ENCODE results near the gene UGT1A5. TPM values are rescaled to one million over a fixed set of nuclear protein-coding genes. Genes with fewer than 3 reads are reported as not detected.

UGT1A5 gene
- total RNA-seq, result not detected in 2 replicates

GRCh38 chr2:233712611-233713261, at the start of gene UGT1A5:
UGT1A5 (plus strand) TSS chr2:233712907; CDS start chr2:233712992, 85 bp downstream.
- Mint-ChIP-seq H3K27me3 (ENCODE audit: insufficient read depth) (peaks cover 11% of the 10 kb centered on the region), H3K4me3 (no peak within 1 kb of the TSS), H3K36me3 (ENCODE audit: low read depth) (no peaks in the 10 kb centered on the region), H3K27ac (no peak within 1 kb of the TSS), H3K9me3 (no peaks in the 10 kb centered on the region), H3K4me1 (ENCODE audit: low read depth) (no peaks in the 10 kb centered on the region)
- no peak for DNase-seq (ENCODE audit: low spot score)
- intact Hi-C loops (cut with micrococcal nuclease), result loop anchor here (5.0 kb wide), 1 partner anchor 1105 kb away; no protein-coding TSS in a partner anchor

GRCh38 chr2:233663911-233664310, 48.8 kb upstream of the UGT1A5 start:
- Mint-ChIP-seq H3K27ac (no peak overlapping the region), H3K4me3 (no peak overlapping the region), H3K4me1 (ENCODE audit: low read depth) (no peaks in the 10 kb centered on the region), H3K9me3 (no peaks in the 10 kb centered on the region), H3K36me3 (ENCODE audit: low read depth) (no peaks in the 10 kb centered on the region), H3K27me3 (ENCODE audit: insufficient read depth) (peaks cover 8% of the 10 kb centered on the region)
- no peak for DNase-seq (ENCODE audit: low spot score)
- intact Hi-C loops (cut with micrococcal nuclease), result no loop called here

GRCh38 chr2:233668605-233669260, 44.0 kb upstream of the UGT1A5 start:
- H3K27me3 Mint-ChIP-seq (ENCODE audit: insufficient read depth), result peaks cover 8% of the 10 kb centered on the region
- no peaks in the 10 kb centered on the region for H3K9me3 Mint-ChIP-seq
- H3K4me1 Mint-ChIP-seq (ENCODE audit: low read depth), result no peaks in the 10 kb centered on the region
- no peak overlapping the region for H3K4me3 Mint-ChIP-seq
- H3K36me3 Mint-ChIP-seq (ENCODE audit: low read depth), result no peaks in the 10 kb centered on the region
- no peak for DNase-seq (ENCODE audit: low spot score)
- intact Hi-C loops (cut with micrococcal nuclease), result no loop called here
- H3K27ac Mint-ChIP-seq, result no peak overlapping the region

- no peaks in the 10 kb centered on the region for H3K36me3 Mint-ChIP-seq (ENCODE audit: low read depth)
- no peak for DNase-seq (ENCODE audit: low spot score)
- intact Hi-C loops (cut with micrococcal nuclease), result no loop called here
- H3K4me1 Mint-ChIP-seq (ENCODE audit: low read depth), result no peaks in the 10 kb centered on the region
- H3K9me3 Mint-ChIP-seq, result no peaks in the 10 kb centered on the region
- H3K27ac Mint-ChIP-seq, result no peak within 1 kb of the TSS
- no peak within 1 kb of the TSS for H3K4me3 Mint-ChIP-seq
- H3K27me3 Mint-ChIP-seq (ENCODE audit: insufficient read depth), result peaks cover 6% of the 10 kb centered on the region
These were observed 41.2 kb upstream of the UGT1A5 start, which contains the start of gene UGT1A9 for GRCh38 chr2:233671290-233672161. UGT1A9 (plus strand) TSS chr2:233671898; CDS start chr2:233671935, 37 bp downstream.

GRCh38 chr2:233672886-233673285, 39.8 kb upstream of the UGT1A5 start:
- H3K4me3 Mint-ChIP-seq, result no peak overlapping the region
- H3K9me3 Mint-ChIP-seq, result no peaks in the 10 kb centered on the region
- no peak overlapping the region for H3K27ac Mint-ChIP-seq
- DNase-seq (ENCODE audit: low spot score), result no peak
- H3K27me3 Mint-ChIP-seq (ENCODE audit: insufficient read depth), result peaks cover 9% of the 10 kb centered on the region
- H3K36me3 Mint-ChIP-seq (ENCODE audit: low read depth), result no peaks in the 10 kb centered on the region
- no peaks in the 10 kb centered on the region for H3K4me1 Mint-ChIP-seq (ENCODE audit: low read depth)
- intact Hi-C loops (cut with micrococcal nuclease), result no loop called here

GRCh38 chr2:233673896-233674295, 38.8 kb upstream of the UGT1A5 start:
- H3K27ac Mint-ChIP-seq, result no peak overlapping the region
- H3K27me3 Mint-ChIP-seq (ENCODE audit: insufficient read depth), result peaks cover 4% of the 10 kb centered on the region

GRCh38 chr2:233674314-233674713, 38.4 kb upstream of the UGT1A5 start:
- H3K27me3 Mint-ChIP-seq (ENCODE audit: insufficient read depth), result peaks cover 4% of the 10 kb centered on the region
- H3K9me3 Mint-ChIP-seq, result no peaks in the 10 kb centered on the region
- H3K4me3 Mint-ChIP-seq, result no peak overlapping the region
- H3K4me1 Mint-ChIP-seq (ENCODE audit: low read depth), result no peaks in the 10 kb centered on the region
- no peak for DNase-seq (ENCODE audit: low spot score)
- no peak overlapping the region for H3K27ac Mint-ChIP-seq
- intact Hi-C loops (cut with micrococcal nuclease), result no loop called here
- no peaks in the 10 kb centered on the region for H3K36me3 Mint-ChIP-seq (ENCODE audit: low read depth)

More at GRCh38 chr2:233673896-233674295, 38.8 kb upstream of the UGT1A5 start:
- Mint-ChIP-seq H3K4me1 (ENCODE audit: low read depth) (no peaks in the 10 kb centered on the region), H3K4me3 (no peak overlapping the region), H3K36me3 (ENCODE audit: low read depth) (no peaks in the 10 kb centered on the region), H3K9me3 (no peaks in the 10 kb centered on the region)
- DNase-seq (ENCODE audit: low spot score), result no peak
- intact Hi-C loops (cut with micrococcal nuclease), result no loop called here

- Mint-ChIP-seq H3K27ac (no peak overlapping the region), H3K4me3 (no peak overlapping the region), H3K36me3 (ENCODE audit: low read depth) (no peaks in the 10 kb centered on the region), H3K4me1 (ENCODE audit: low read depth) (no peaks in the 10 kb centered on the region), H3K9me3 (no peaks in the 10 kb centered on the region), H3K27me3 (ENCODE audit: insufficient read depth) (peaks cover 4% of the 10 kb centered on the region)
- intact Hi-C loops (cut with micrococcal nuclease), result no loop called here
- DNase-seq (ENCODE audit: low spot score), result no peak
These were observed 37.7 kb upstream of the UGT1A5 start for GRCh38 chr2:233674995-233675394.

- Mint-ChIP-seq H3K36me3 (ENCODE audit: low read depth) (no peaks in the 10 kb centered on the region), H3K4me1 (ENCODE audit: low read depth) (no peaks in the 10 kb centered on the region), H3K27me3 (ENCODE audit: insufficient read depth) (peaks cover 4% of the 10 kb centered on the region), H3K4me3 (no peak overlapping the region), H3K27ac (no peak overlapping the region), H3K9me3 (no peaks in the 10 kb centered on the region)
- no peak for DNase-seq (ENCODE audit: low spot score)
- intact Hi-C loops (cut with micrococcal nuclease), result no loop called here
These were observed 36.7 kb upstream of the UGT1A5 start for GRCh38 chr2:233676046-233676445.

GRCh38 chr2:233679196-233679595, 33.5 kb upstream of the UGT1A5 start:
- intact Hi-C loops (cut with micrococcal nuclease), result no loop called here
- Mint-ChIP-seq H3K9me3 (no peaks in the 10 kb centered on the region), H3K27me3 (ENCODE audit: insufficient read depth) (peaks cover 4% of the 10 kb centered on the region), H3K4me1 (ENCODE audit: low read depth) (no peaks in the 10 kb centered on the region), H3K36me3 (ENCODE audit: low read depth) (no peaks in the 10 kb centered on the region), H3K27ac (no peak overlapping the region), H3K4me3 (no peak overlapping the region)
- DNase-seq (ENCODE audit: low spot score), result no peak

- Mint-ChIP-seq H3K9me3 (no peaks in the 10 kb centered on the region), H3K27me3 (ENCODE audit: insufficient read depth) (peaks cover 4% of the 10 kb centered on the region), H3K4me3 (no peak overlapping the region), H3K4me1 (ENCODE audit: low read depth) (no peaks in the 10 kb centered on the region), H3K36me3 (ENCODE audit: low read depth) (no peaks in the 10 kb centered on the region), H3K27ac (no peak overlapping the region)
- no peak for DNase-seq (ENCODE audit: low spot score)
- intact Hi-C loops (cut with micrococcal nuclease), result no loop called here
These were observed 32.2 kb upstream of the UGT1A5 start for GRCh38 chr2:233680361-233681045.

GRCh38 chr2:233681521-233682099, 31.1 kb upstream of the UGT1A5 start, which contains the start of gene UGT1A7:
UGT1A7 (plus strand) TSS chr2:233681901; CDS start chr2:233681938, 37 bp downstream.
- DNase-seq (ENCODE audit: low spot score), result no peak
- Mint-ChIP-seq H3K4me3 (no peak within 1 kb of the TSS), H3K27ac (no peak within 1 kb of the TSS), H3K27me3 (ENCODE audit: insufficient read depth) (peaks cover 2% of the 10 kb centered on the region), H3K36me3 (ENCODE audit: low read depth) (no peaks in the 10 kb centered on the region), H3K9me3 (no peaks in the 10 kb centered on the region), H3K4me1 (ENCODE audit: low read depth) (no peaks in the 10 kb centered on the region)
- intact Hi-C loops (cut with micrococcal nuclease), result no loop called here
